ENCODE measurements around the gene OR11L1. TPM values are rescaled to one million over a fixed set of nuclear protein-coding genes. Genes with fewer than 3 reads are reported as not detected.

The OR11L1 gene
- total and polyA plus RNA-seq, 2 experiments from 2014 or later: not detected

GRCh38 chr1:247857985-247858619 lies 16.4 kb upstream of the OR11L1 start:
- WGBS (ENCODE audit: low lambda C conversion rate, missing lambda C conversion rate): 82% methylated on average over 15 of the region's 15 CpGs
- Histone ChIP-seq H3K4me2 (no peak overlapping the region), H3K36me3 (replicated peaks; ENCODE audit: insufficient read depth, low read depth) (no peaks in the 10 kb centered on the region), H4K20me1 (ENCODE audit: insufficient read depth, poor library complexity, severe bottlenecking) (no peaks in the 10 kb centered on the region), H2AFZ (no peak overlapping the region), H3K4me1 (ENCODE audit: insufficient read depth) (no peaks in the 10 kb centered on the region), H3K9me2 (replicated peaks; ENCODE audit: insufficient read depth) (no peaks in the 10 kb centered on the region), H3K4me3 (no peak overlapping the region), H3K27me3 (no peaks in the 10 kb centered on the region), H3K79me2 (no peaks in the 10 kb centered on the region), H3K27ac (no peak overlapping the region), H3K9me3 (ENCODE audit: low read depth) (no peaks in the 10 kb centered on the region)
- no peak for DNase-seq (ENCODE audit: low spot score)
- TF ChIP-seq, protein P1, sequence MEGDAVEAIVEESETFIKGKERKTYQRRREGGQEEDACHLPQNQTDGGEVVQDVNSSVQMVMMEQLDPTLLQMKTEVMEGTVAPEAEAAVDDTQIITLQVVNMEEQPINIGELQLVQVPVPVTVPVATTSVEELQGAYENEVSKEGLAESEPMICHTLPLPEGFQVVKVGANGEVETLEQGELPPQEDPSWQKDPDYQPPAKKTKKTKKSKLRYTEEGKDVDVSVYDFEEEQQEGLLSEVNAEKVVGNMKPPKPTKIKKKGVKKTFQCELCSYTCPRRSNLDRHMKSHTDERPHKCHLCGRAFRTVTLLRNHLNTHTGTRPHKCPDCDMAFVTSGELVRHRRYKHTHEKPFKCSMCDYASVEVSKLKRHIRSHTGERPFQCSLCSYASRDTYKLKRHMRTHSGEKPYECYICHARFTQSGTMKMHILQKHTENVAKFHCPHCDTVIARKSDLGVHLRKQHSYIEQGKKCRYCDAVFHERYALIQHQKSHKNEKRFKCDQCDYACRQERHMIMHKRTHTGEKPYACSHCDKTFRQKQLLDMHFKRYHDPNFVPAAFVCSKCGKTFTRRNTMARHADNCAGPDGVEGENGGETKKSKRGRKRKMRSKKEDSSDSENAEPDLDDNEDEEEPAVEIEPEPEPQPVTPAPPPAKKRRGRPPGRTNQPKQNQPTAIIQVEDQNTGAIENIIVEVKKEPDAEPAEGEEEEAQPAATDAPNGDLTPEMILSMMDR (IDR thresholded peaks at IDR 0.05; ENCODE audit: poor library complexity): no peak
- TF ChIP-seq EZH2 (IDR thresholded peaks at IDR 0.05; ENCODE audit: borderline replicate concordance) (no peak), EZH2phosphoT487 (IDR thresholded peaks at IDR 0.05; ENCODE audit: low read depth, severe bottlenecking, unreplicated experiment) (no peak)

- Histone ChIP-seq H3K79me2 (no peaks in the 10 kb centered on the region), H3K27ac (no peak within 1 kb of the TSS), H3K4me2 (no peak within 1 kb of the TSS), H3K27me3 (no peaks in the 10 kb centered on the region), H3K4me3 (no peak within 1 kb of the TSS), H3K9me3 (ENCODE audit: low read depth) (no peaks in the 10 kb centered on the region), H3K36me3 (replicated peaks; ENCODE audit: insufficient read depth, low read depth) (no peaks in the 10 kb centered on the region), H2AFZ (no peak within 1 kb of the TSS), H3K9me2 (replicated peaks; ENCODE audit: insufficient read depth) (no peaks in the 10 kb centered on the region), H3K4me1 (ENCODE audit: insufficient read depth) (no peaks in the 10 kb centered on the region), H4K20me1 (ENCODE audit: insufficient read depth, poor library complexity, severe bottlenecking) (no peaks in the 10 kb centered on the region)
- TF ChIP-seq EZH2 (IDR thresholded peaks at IDR 0.05; ENCODE audit: borderline replicate concordance): no peak
- TF ChIP-seq, protein P1 (IDR thresholded peaks at IDR 0.05; ENCODE audit: poor library complexity): no peak
- no peak for TF ChIP-seq EZH2phosphoT487 (IDR thresholded peaks at IDR 0.05; ENCODE audit: low read depth, severe bottlenecking, unreplicated experiment)
- DNase-seq (ENCODE audit: low spot score): no peak
- 96% methylated on average over 43 of the region's 109 CpGs for WGBS (ENCODE audit: low lambda C conversion rate, missing lambda C conversion rate)
Measured at GRCh38 chr1:247857069-247857984, 15.6 kb upstream of the OR11L1 start, which contains the start of gene TRIM58. TSS of gene TRIM58 (plus strand) at chr1:247857187. CDS start at chr1:247857247, 60 bp downstream.

GRCh38 chr1:247855911-247856310 lies 14.2 kb upstream of the OR11L1 start:
- Histone ChIP-seq H3K4me1 (ENCODE audit: insufficient read depth) (no peaks in the 10 kb centered on the region), H3K36me3 (replicated peaks; ENCODE audit: insufficient read depth, low read depth) (no peaks in the 10 kb centered on the region), H3K27me3 (no peaks in the 10 kb centered on the region), H3K9me3 (ENCODE audit: low read depth) (no peaks in the 10 kb centered on the region), H4K20me1 (ENCODE audit: insufficient read depth, poor library complexity, severe bottlenecking) (no peaks in the 10 kb centered on the region), H3K9me2 (replicated peaks; ENCODE audit: insufficient read depth) (no peaks in the 10 kb centered on the region), H3K4me2 (no peak overlapping the region), H3K79me2 (no peaks in the 10 kb centered on the region), H3K4me3 (no peak overlapping the region), H3K27ac (no peak overlapping the region), H2AFZ (no peak overlapping the region)
- WGBS (ENCODE audit: low lambda C conversion rate, missing lambda C conversion rate): 63% methylated on average over 4 of the region's 4 CpGs
- TF ChIP-seq EZH2 (IDR thresholded peaks at IDR 0.05; ENCODE audit: borderline replicate concordance) (no peak), EZH2phosphoT487 (IDR thresholded peaks at IDR 0.05; ENCODE audit: low read depth, severe bottlenecking, unreplicated experiment) (no peak)
- TF ChIP-seq, protein P1 (IDR thresholded peaks at IDR 0.05; ENCODE audit: poor library complexity): no peak
- DNase-seq (ENCODE audit: low spot score): no peak

Measured in hepatocyte (in vitro differentiated cells).